Measurements from ENCODE around the gene CTPS2. TPM values are rescaled to one million over a fixed set of nuclear protein-coding genes. Genes with fewer than 3 reads are reported as not detected.

Gene CTPS2
- total and polyA plus RNA-seq, 2 experiments from 2014 or later: 10.4 to 35.5 TPM

- Histone ChIP-seq H3K4me2 (no peak overlapping the region), H2AFZ (no peak overlapping the region), H3K9me2 (ENCODE audit: insufficient read depth) (no peaks in the 10 kb centered on the region), H3K4me1 (ENCODE audit: insufficient read depth) (peaks cover 14% of the 10 kb centered on the region), H3K27ac (ENCODE audit: low read depth) (no peak overlapping the region), H4K20me1 (replicated peaks; ENCODE audit: insufficient read depth) (no peaks in the 10 kb centered on the region), H3K4me3 (no peak overlapping the region), H3K79me2 (replicated peaks; ENCODE audit: insufficient read depth) (no peaks in the 10 kb centered on the region), H3F3A (replicated peaks; ENCODE audit: low read depth) (no peaks in the 10 kb centered on the region), H3K36me3 (ENCODE audit: insufficient read depth) (no peaks in the 10 kb centered on the region), H3K27me3 (ENCODE audit: insufficient read depth) (no peaks in the 10 kb centered on the region)
- peaks cover 46% of the 10 kb centered on the region for H3K36me3 Mint-ChIP-seq (ENCODE audit: low read depth)
- TF ChIP-seq EZH2 (IDR thresholded peaks at IDR 0.05; ENCODE audit: low read depth, unreplicated experiment): no peak
- TF ChIP-seq JUNB (IDR thresholded peaks at IDR 0.05; ENCODE audit: unreplicated experiment): no peak
- TF ChIP-seq POLR2AphosphoS5 (IDR thresholded peaks at IDR 0.05; ENCODE audit: low read depth): no peak
- no peak for TF ChIP-seq REST (IDR thresholded peaks at IDR 0.05; ENCODE audit: unreplicated experiment)
- no peak for TF ChIP-seq ETS1 (IDR thresholded peaks at IDR 0.05)
- no peak for TF ChIP-seq EZH2phosphoT487 (IDR thresholded peaks at IDR 0.05; ENCODE audit: unreplicated experiment)
- no peak for TF ChIP-seq STAT1 (IDR thresholded peaks at IDR 0.05; ENCODE audit: unreplicated experiment)
- no peak for TF ChIP-seq ZNF331 (CRISPR knock-in tag; IDR thresholded peaks at IDR 0.05; ENCODE audit: low read depth)
- TF ChIP-seq ZNF114 (CRISPR knock-in tag; IDR thresholded peaks at IDR 0.05): no peak
- no peak for TF ChIP-seq ZNF462 (CRISPR knock-in tag; IDR thresholded peaks at IDR 0.05)
- TF ChIP-seq NANOG (IDR thresholded peaks at IDR 0.05; ENCODE audit: borderline replicate concordance): no peak
- no peak for TF ChIP-seq CTCF (conservative IDR thresholded peaks at IDR 0.05; ENCODE audit: low read depth in 2 of 2)
- no peak for TF ChIP-seq CREB1 (CRISPR knock-in tag; IDR thresholded peaks at IDR 0.05; ENCODE audit: low read depth)
- ATAC-seq (no peak), DNase-seq (ENCODE audit: low spot score) (no peak)
- no peak overlapping the region for H3K4me3 Mint-ChIP-seq
- H3K27me3 Mint-ChIP-seq (ENCODE audit: insufficient read depth, low read depth, poor library complexity): no peaks in the 10 kb centered on the region
- no peak overlapping the region for H3K27ac Mint-ChIP-seq
- H3K9me3 Mint-ChIP-seq: no peaks in the 10 kb centered on the region; the same call in 2 of the 3 replicates
- peaks cover 18% of the 10 kb centered on the region for H3K4me1 Mint-ChIP-seq
Observed at GRCh38 chrX:16646366-16647138, 65.9 kb downstream of the CTPS2 start.
